ENCODE data around the gene C1orf159. TPM values are rescaled to one million over a fixed set of nuclear protein-coding genes. Genes with fewer than 3 reads are reported as not detected.

C1orf159 gene
- total RNA-seq, 3 donors from 2014 or later: 18.4 to 25.3 (median 24.0) TPM

GRCh38 chr1:1072849-1073742, 42.8 kb downstream of the C1orf159 start:
- intact Hi-C loops (cut with DNase I, micrococcal nuclease): no loop called here
- no peaks in the 10 kb centered on the region for H3K36me3 ChIP-seq (ENCODE audit: low read depth)
- no peaks in the 10 kb centered on the region for H3K9me3 ChIP-seq
- H3K4me1 ChIP-seq (ENCODE audit: low read depth): peaks cover 10% of the 10 kb centered on the region
- no peak overlapping the region for H3K4me3 ChIP-seq
- DNase-seq (no peak), ATAC-seq (no peak)
- TF ChIP-seq CTCF (IDR thresholded peaks at IDR 0.05): no peak

GRCh38 chr1:1072299-1072848, 43.5 kb downstream of the C1orf159 start:
- H3K36me3 ChIP-seq (ENCODE audit: low read depth): no peaks in the 10 kb centered on the region
- ATAC-seq (no peak), DNase-seq (no peak)
- TF ChIP-seq CTCF (IDR thresholded peaks at IDR 0.05): no peak
- no peak overlapping the region for H3K4me3 ChIP-seq
- H3K9me3 ChIP-seq: no peaks in the 10 kb centered on the region
- H3K4me1 ChIP-seq (ENCODE audit: low read depth): peaks cover 11% of the 10 kb centered on the region
- intact Hi-C loops (cut with DNase I, micrococcal nuclease): no loop called here

- H3K9me3 ChIP-seq: no peaks in the 10 kb centered on the region
- TF ChIP-seq CTCF (IDR thresholded peaks at IDR 0.05): no peak
- intact Hi-C loops (cut with DNase I, micrococcal nuclease): no loop called here
- ATAC-seq (no peak), DNase-seq (no peak)
- H3K4me3 ChIP-seq: no peak overlapping the region
- H3K4me1 ChIP-seq (ENCODE audit: low read depth): peaks cover 11% of the 10 kb centered on the region
- H3K36me3 ChIP-seq (ENCODE audit: low read depth): no peaks in the 10 kb centered on the region
Measured at GRCh38 chr1:1071486-1072298, 44.2 kb downstream of the C1orf159 start.

- no peaks in the 10 kb centered on the region for H3K9me3 ChIP-seq
- TF ChIP-seq CTCF (IDR thresholded peaks at IDR 0.05): no peak
- DNase-seq (no peak), ATAC-seq (no peak)
- H3K4me3 ChIP-seq: no peak overlapping the region
- intact Hi-C loops (cut with DNase I, micrococcal nuclease): loop anchor here in 1 of 2 donors (10.0 kb wide), 1 partner anchor 85 kb away; the partner anchor contains the start of gene PERM1
- no peaks in the 10 kb centered on the region for H3K36me3 ChIP-seq (ENCODE audit: low read depth)
- H3K4me1 ChIP-seq (ENCODE audit: low read depth): peaks cover 11% of the 10 kb centered on the region
Measured at GRCh38 chr1:1069711-1070676, 45.9 kb downstream of the C1orf159 start.
